Sigmoid colon (tissue), 4 donors: ENCODE data around the gene GABBR2.

Source experiments
- EP300 ChIP-seq, 4 donors: sonication (generic); formaldehyde crosslinking; IDR thresholded peaks; one replicate each; pipeline ENCODE4 v1.6.1; 2017; ENCODE audit warnings: antibody characterized with exemption in 4 of 4
- POLR2A ChIP-seq, 2 donors: fragments of 450-650 bp; IDR thresholded peaks; one replicate each; pipeline ENCODE4 v1.6.1; 2016; ENCODE audit warnings: antibody characterized with exemption in 2 of 2, mild to moderate bottlenecking in 2 of 2, moderate library complexity in 2 of 2
- POLR2AphosphoS5 ChIP-seq, 4 donors: sonication (generic); formaldehyde crosslinking; IDR thresholded peaks; one replicate each; pipeline ENCODE4 v1.6.1; 2017; ENCODE audit warnings: antibody characterized with exemption in 4 of 4
- TF ChIP-seq, protein P1 (sequence below), 4 experiments: fragments of 450-650 bp in 3 of 4; fragments of 200-600 bp in 1 of 4; IDR thresholded peaks; one replicate each; pipeline ENCODE4 v1.5.1; 2016 to 2019; ENCODE audit warnings: antibody characterized with exemption in 4 of 4, mild to moderate bottlenecking in 3 of 4, moderate library complexity in 2 of 4

DNA sequence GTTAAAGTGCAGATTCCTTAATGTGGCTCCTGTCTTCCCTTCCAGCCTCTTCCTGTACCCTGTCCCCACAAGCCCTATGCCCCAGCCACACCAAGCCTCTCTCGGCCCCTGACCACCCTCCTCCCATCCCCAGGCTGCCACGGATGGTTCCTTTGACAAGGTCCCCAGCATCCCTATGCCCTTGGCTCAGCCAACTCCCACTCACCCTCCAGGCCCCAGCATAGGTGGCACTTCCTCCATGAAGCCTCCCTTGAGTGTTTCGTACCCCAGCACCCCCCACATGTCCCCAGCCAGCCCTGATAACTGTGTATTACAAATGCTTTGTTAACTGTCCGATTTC, 337.8 kb downstream of the GABBR2 start:
- TF ChIP-seq POLR2A (IDR thresholded peaks at IDR 0.05): no peak
- TF ChIP-seq, protein P1, sequence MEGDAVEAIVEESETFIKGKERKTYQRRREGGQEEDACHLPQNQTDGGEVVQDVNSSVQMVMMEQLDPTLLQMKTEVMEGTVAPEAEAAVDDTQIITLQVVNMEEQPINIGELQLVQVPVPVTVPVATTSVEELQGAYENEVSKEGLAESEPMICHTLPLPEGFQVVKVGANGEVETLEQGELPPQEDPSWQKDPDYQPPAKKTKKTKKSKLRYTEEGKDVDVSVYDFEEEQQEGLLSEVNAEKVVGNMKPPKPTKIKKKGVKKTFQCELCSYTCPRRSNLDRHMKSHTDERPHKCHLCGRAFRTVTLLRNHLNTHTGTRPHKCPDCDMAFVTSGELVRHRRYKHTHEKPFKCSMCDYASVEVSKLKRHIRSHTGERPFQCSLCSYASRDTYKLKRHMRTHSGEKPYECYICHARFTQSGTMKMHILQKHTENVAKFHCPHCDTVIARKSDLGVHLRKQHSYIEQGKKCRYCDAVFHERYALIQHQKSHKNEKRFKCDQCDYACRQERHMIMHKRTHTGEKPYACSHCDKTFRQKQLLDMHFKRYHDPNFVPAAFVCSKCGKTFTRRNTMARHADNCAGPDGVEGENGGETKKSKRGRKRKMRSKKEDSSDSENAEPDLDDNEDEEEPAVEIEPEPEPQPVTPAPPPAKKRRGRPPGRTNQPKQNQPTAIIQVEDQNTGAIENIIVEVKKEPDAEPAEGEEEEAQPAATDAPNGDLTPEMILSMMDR (IDR thresholded peaks at IDR 0.05): no peak
- no peak for TF ChIP-seq POLR2AphosphoS5 (IDR thresholded peaks at IDR 0.05)
- TF ChIP-seq EP300 (IDR thresholded peaks at IDR 0.05): no peak
